ENCODE measurements around the gene CDK6.
"Not testable (repeated sequence)": the region's sequence is repeated elsewhere in the genome, so short reads cannot be mapped to it uniquely, and the experiment has no call there.

GRCh38 chr7:92757311-92757910, 79.0 kb downstream of the CDK6 start:
- TF ChIP-seq, protein P1, sequence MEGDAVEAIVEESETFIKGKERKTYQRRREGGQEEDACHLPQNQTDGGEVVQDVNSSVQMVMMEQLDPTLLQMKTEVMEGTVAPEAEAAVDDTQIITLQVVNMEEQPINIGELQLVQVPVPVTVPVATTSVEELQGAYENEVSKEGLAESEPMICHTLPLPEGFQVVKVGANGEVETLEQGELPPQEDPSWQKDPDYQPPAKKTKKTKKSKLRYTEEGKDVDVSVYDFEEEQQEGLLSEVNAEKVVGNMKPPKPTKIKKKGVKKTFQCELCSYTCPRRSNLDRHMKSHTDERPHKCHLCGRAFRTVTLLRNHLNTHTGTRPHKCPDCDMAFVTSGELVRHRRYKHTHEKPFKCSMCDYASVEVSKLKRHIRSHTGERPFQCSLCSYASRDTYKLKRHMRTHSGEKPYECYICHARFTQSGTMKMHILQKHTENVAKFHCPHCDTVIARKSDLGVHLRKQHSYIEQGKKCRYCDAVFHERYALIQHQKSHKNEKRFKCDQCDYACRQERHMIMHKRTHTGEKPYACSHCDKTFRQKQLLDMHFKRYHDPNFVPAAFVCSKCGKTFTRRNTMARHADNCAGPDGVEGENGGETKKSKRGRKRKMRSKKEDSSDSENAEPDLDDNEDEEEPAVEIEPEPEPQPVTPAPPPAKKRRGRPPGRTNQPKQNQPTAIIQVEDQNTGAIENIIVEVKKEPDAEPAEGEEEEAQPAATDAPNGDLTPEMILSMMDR (IDR thresholded peaks at IDR 0.05): not testable (repeated sequence)
- TF ChIP-seq POLR2A (IDR thresholded peaks at IDR 0.05): not testable (repeated sequence)

Measured in right lobe of liver (tissue), 4 donors.